OCI-LY1 (cell line): ENCODE results near the gene SRSF12.

Experiments
- H2AFZ ChIP-seq: fragments of 200-600 bp; sonication (generic), shearing (Covaris generic); 2 replicates; pipeline ENCODE4 v1.6.0; 2014; ENCODE audit warnings: antibody characterized with exemption, mild to moderate bottlenecking, low read length
- H3F3A ChIP-seq: fragments of 200-600 bp; sonication (generic), shearing (Covaris generic); 2 replicates; pipeline ENCODE4 v1.6.0; 2014; ENCODE audit warnings: mild to moderate bottlenecking, antibody characterized with exemption, low read length, moderate library complexity; ENCODE audit not compliant: insufficient read depth
- H3K27ac ChIP-seq: fragments of 200-600 bp; sonication (generic); 2 replicates; pipeline ENCODE4 v1.5.1; 2014; ENCODE audit warnings: low read length, mixed run types, mild to moderate bottlenecking, low read depth; ENCODE audit not compliant: poor library complexity, severe bottlenecking
- H3K27me3 ChIP-seq: fragments of 200-600 bp; sonication (generic); 2 replicates; pipeline ENCODE4 v1.6.0; 2014; ENCODE audit warnings: antibody characterized with exemption, mild to moderate bottlenecking, low read length, moderate library complexity; ENCODE audit not compliant: insufficient read depth
- H3K36me3 ChIP-seq: fragments of 200-600 bp; sonication (generic); 2 replicates; pipeline ENCODE4 v1.6.1; 2014; ENCODE audit warnings: mild to moderate bottlenecking, antibody characterized with exemption, low read length, moderate library complexity, mixed read lengths; ENCODE audit not compliant: insufficient read depth
- H3K4me1 ChIP-seq: fragments of 200-600 bp; sonication (generic); 2 replicates; pipeline ENCODE4 v1.5.1; 2014; ENCODE audit warnings: mild to moderate bottlenecking, low read length, moderate library complexity; ENCODE audit not compliant: insufficient read depth, severe bottlenecking
- H3K4me2 ChIP-seq: fragments of 200-600 bp; sonication (generic), shearing (Covaris generic); 2 replicates; pipeline ENCODE4 v1.6.1; 2014; ENCODE audit warnings: low read length
- H3K4me3 ChIP-seq: fragments of 200-600 bp; sonication (generic); 2 replicates; pipeline ENCODE4 v1.5.1; 2014; ENCODE audit warnings: low read length, low read depth, mild to moderate bottlenecking, mixed read lengths; ENCODE audit not compliant: poor library complexity, severe bottlenecking
- H3K79me2 ChIP-seq: fragments of 200-600 bp; shearing (Covaris generic); 2 replicates; pipeline ENCODE4 v1.6.1; 2016; ENCODE audit warnings: mixed run types, low read length, mixed read lengths; ENCODE audit not compliant: insufficient read depth
- H3K9ac ChIP-seq: fragments of 200-600 bp; sonication (generic), shearing (Covaris generic); 2 replicates; pipeline ENCODE4 v1.6.1; 2014; ENCODE audit warnings: mild to moderate bottlenecking, low read length, mixed read lengths
- H3K9me2 ChIP-seq: fragments of 200-600 bp; sonication (generic), shearing (Covaris generic); 2 replicates; pipeline ENCODE4 v1.6.1; 2014; ENCODE audit warnings: low read depth, mild to moderate bottlenecking, low read length, mixed read lengths
- H3K9me3 ChIP-seq: fragments of 200-600 bp; shearing (Covaris generic); 2 replicates; pipeline ENCODE4 v1.6.1; 2014; ENCODE audit warnings: low read length, mixed read lengths
- H4K20me1 ChIP-seq: fragments of 200-600 bp; sonication (generic), shearing (Covaris generic); 2 replicates; pipeline ENCODE4 v1.6.0; 2016; ENCODE audit warnings: mild to moderate bottlenecking, low read length; ENCODE audit not compliant: insufficient read depth
- CTCF ChIP-seq: fragments of 200-600 bp; sonication (generic), shearing (Covaris generic); IDR thresholded peaks from 2 replicates; pipeline ENCODE4 v1.5.1; 2017; ENCODE audit warnings: mild to moderate bottlenecking, antibody characterized with exemption, low read length, moderate library complexity, mixed read lengths
- EZH2 ChIP-seq: fragments of 200-600 bp; sonication (generic), shearing (Covaris generic); IDR thresholded peaks from 2 replicates; pipeline ENCODE4 v1.8.0; 2017; ENCODE audit warnings: borderline replicate concordance, mixed run types, mild to moderate bottlenecking, antibody characterized with exemption, low read length, moderate library complexity, mixed read lengths

The SRSF12 gene

GRCh38 chr6:89080281-89081128, 37.4 kb downstream of the SRSF12 start, which contains the start of gene PNRC1:
PNRC1 (plus strand) TSS chr6:89080751; CDS start chr6:89080895, 144 bp downstream.
- no peak for TF ChIP-seq EZH2
- TF ChIP-seq CTCF = no peak

GRCh38 chr6:89079511-89080234, 38.2 kb downstream of the SRSF12 start:
- no peaks in the 10 kb centered on the region for H3F3A ChIP-seq
- H4K20me1 ChIP-seq = peaks cover 4% of the 10 kb centered on the region; the same call in 1 of the 2 replicates
- no peaks in the 10 kb centered on the region for H3K9me2 ChIP-seq
- TF ChIP-seq EZH2 = no peak
- TF ChIP-seq CTCF = no peak
- peaks cover 29% of the 10 kb centered on the region for H3K36me3 ChIP-seq
- peak overlapping the region; percentile 77 for H3K9ac ChIP-seq
- peak overlapping the region; percentile 73 for H2AFZ ChIP-seq
- no peaks in the 10 kb centered on the region; the same call in 1 of the 2 replicates for H3K27me3 ChIP-seq
- H3K4me2 ChIP-seq = peak overlapping the region; percentile 96
- H3K79me2 ChIP-seq = peaks cover 28% of the 10 kb centered on the region
- no peaks in the 10 kb centered on the region for H3K9me3 ChIP-seq
- peaks cover 23% of the 10 kb centered on the region for H3K4me1 ChIP-seq
- peak overlapping the region; percentile 86 for H3K27ac ChIP-seq
- H3K4me3 ChIP-seq = peak overlapping the region; percentile 86

More at GRCh38 chr6:89080281-89081128, 37.4 kb downstream of the SRSF12 start, which contains the start of gene PNRC1:
- H3K4me3 ChIP-seq = peak within 1 kb of the TSS; percentile 86
- no peaks in the 10 kb centered on the region for H3K9me2 ChIP-seq
- H3K4me1 ChIP-seq = peaks cover 23% of the 10 kb centered on the region
- peak within 1 kb of the TSS; percentile 99 for H3K9ac ChIP-seq
- H3K4me2 ChIP-seq = peak within 1 kb of the TSS; percentile 96
- peak within 1 kb of the TSS; percentile 91 for H3K27ac ChIP-seq
- no peaks in the 10 kb centered on the region; the same call in 1 of the 2 replicates for H3K27me3 ChIP-seq
- H3K36me3 ChIP-seq = peaks cover 38% of the 10 kb centered on the region
- H3K79me2 ChIP-seq = peaks cover 28% of the 10 kb centered on the region
- H4K20me1 ChIP-seq = peaks cover 4% of the 10 kb centered on the region; the same call in 1 of the 2 replicates
- no peaks in the 10 kb centered on the region for H3K9me3 ChIP-seq
- peak within 1 kb of the TSS; percentile 73 for H2AFZ ChIP-seq
- H3F3A ChIP-seq = no peaks in the 10 kb centered on the region

DNA sequence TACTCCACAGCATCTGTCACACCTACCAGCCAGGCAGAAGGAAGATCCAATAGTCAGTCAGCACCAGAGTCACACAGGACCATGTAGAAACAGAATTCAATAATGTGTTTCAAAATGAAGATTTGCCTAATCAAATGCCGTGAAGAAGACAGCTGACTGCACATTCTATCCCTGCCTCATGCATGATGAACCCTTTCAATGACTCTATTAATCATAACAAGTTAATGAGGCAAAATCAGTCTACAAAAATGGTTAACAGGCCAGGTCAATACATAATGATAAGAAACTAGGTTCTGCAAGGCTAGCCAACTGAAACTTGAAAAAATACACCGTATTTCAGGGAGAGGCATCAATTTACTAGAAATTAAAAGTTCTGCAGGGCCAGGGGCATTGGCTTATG, 44.0 kb downstream of the SRSF12 start:
- H3K9ac ChIP-seq = no peak overlapping the region
- H3K4me3 ChIP-seq = no peak overlapping the region
- no peaks in the 10 kb centered on the region for H4K20me1 ChIP-seq
- no peak overlapping the region for H3K4me2 ChIP-seq
- H3K27me3 ChIP-seq = no peaks in the 10 kb centered on the region; the same call in 1 of the 2 replicates
- H3K4me1 ChIP-seq = no peaks in the 10 kb centered on the region
- no peaks in the 10 kb centered on the region for H3K9me2 ChIP-seq
- TF ChIP-seq EZH2 = no peak
- no peak for TF ChIP-seq CTCF
- H3K9me3 ChIP-seq = 0 out of 2 replicates have a peak, but pooled peaks cover 11% of the 10 kb centered on the region
- H3F3A ChIP-seq = no peaks in the 10 kb centered on the region
- no peaks in the 10 kb centered on the region; the same call in 1 of the 2 replicates for H3K36me3 ChIP-seq
- no peak overlapping the region for H3K27ac ChIP-seq
- H3K79me2 ChIP-seq = no peaks in the 10 kb centered on the region
- no peak overlapping the region for H2AFZ ChIP-seq
